Left renal pelvis (tissue), 4 donors: Measurements from ENCODE around the gene ZNF284. TPM values are rescaled to one million over a fixed set of nuclear protein-coding genes. Genes with fewer than 3 reads are reported as not detected.
"Not testable (repeated sequence)": the region's sequence is repeated elsewhere in the genome, so short reads cannot be mapped to it uniquely, and the experiment has no call there.

Source experiments
- DNase-seq, 4 donors: peaks; one replicate each; pipeline ENCODE4 v3.0.0-alpha.2; 2013; ENCODE audit warnings: low read depth in 4 of 4, low spot score in 3 of 4
- polyA plus RNA-seq, 4 donors: library from polyadenylated mRNA; unstranded; fragments of 120-200 nt; gene quantifications; one replicate each; pipeline ENCODE4 v1.2.1, GENCODE V29; 2013; ENCODE audit not compliant: insufficient read length in 4 of 4

Gene ZNF284
- polyA plus RNA-seq, 4 donors: 3.7 to 5.8 (median 4.2) TPM

- no peak for DNase-seq
Measured at GRCh38 chr19:44109458-44109857, 37.5 kb downstream of the ZNF284 start.

- no peak for DNase-seq
Measured at GRCh38 chr19:44111910-44112463, 40.0 kb downstream of the ZNF284 start.

- DNase-seq: no peak
Measured at GRCh38 chr19:44112802-44113137, 40.8 kb downstream of the ZNF284 start.

GRCh38 chr19:44113138-44113783, 41.3 kb downstream of the ZNF284 start, which contains the start of gene ZNF225:
TSS of gene ZNF225 (plus strand) at chr19:44113399. CDS start at chr19:44115828, 2,429 bp downstream.
- peak; percentile 97 to 99 (median 98) for DNase-seq

GRCh38 chr19:44113784-44114390, 41.9 kb downstream of the ZNF284 start:
- no peak for DNase-seq

GRCh38 chr19:44121162-44121561, 49.2 kb downstream of the ZNF284 start:
- not testable (repeated sequence) for DNase-seq

- no peak for DNase-seq
Measured at GRCh38 chr19:44131955-44132354, 60.0 kb downstream of the ZNF284 start.

Other genes starting within 250 kb of the ZNF284 start
- 10 to 100 TPM; 11.4 to 21.8 (median 13.6) TPM for gene ZNF283, start 244.8 kb upstream of the ZNF284 start, polyA plus RNA-seq
- gene ZNF404, start 188.2 kb upstream of the ZNF284 start, polyA plus RNA-seq: 10 to 100 TPM; 10.5 to 14.2 (median 11.8) TPM
- gene ZNF45, start 136.9 kb upstream of the ZNF284 start, polyA plus RNA-seq: 10 to 100 TPM; 25.2 to 30.3 (median 27.8) TPM
- gene ZNF221, start 120.9 kb upstream of the ZNF284 start, polyA plus RNA-seq: 1 to 10 TPM; 5.4 to 7.9 (median 6.3) TPM
- 10 to 100 TPM; 10.7 to 17.2 (median 16.4) TPM for gene ZNF155, start 88.0 kb upstream of the ZNF284 start, polyA plus RNA-seq
- gene ZNF230, start 69.2 kb upstream of the ZNF284 start, polyA plus RNA-seq: 1 to 10 TPM; 5.9 to 7.8 (median 7.0) TPM
- 10 to 100 TPM in 1 of 4 donors, 1 to 10 TPM in 3; 9.2 to 10.4 (median 9.6) TPM for gene ZNF222, start 46.8 kb upstream of the ZNF284 start, polyA plus RNA-seq
- 10 to 100 TPM in 3 of 4 donors, 1 to 10 TPM in 1; 7.5 to 14.4 (median 13.6) TPM for gene ZNF223, start 20.1 kb upstream of the ZNF284 start, polyA plus RNA-seq
- gene ZNF224, start 22.2 kb downstream of the ZNF284 start, polyA plus RNA-seq: 10 to 100 TPM; 25.2 to 42.0 (median 31.1) TPM
- gene ZNF225, start 41.2 kb downstream of the ZNF284 start, polyA plus RNA-seq: 10 to 100 TPM in 2 of 4 donors, 1 to 10 TPM in 2; 9.5 to 11.3 (median 9.8) TPM
- 10 to 100 TPM; 13.2 to 19.9 (median 14.4) TPM for gene ZNF234, start 69.4 kb downstream of the ZNF284 start, polyA plus RNA-seq
- gene ZNF226, start 92.9 kb downstream of the ZNF284 start, polyA plus RNA-seq: 10 to 100 TPM; 23.5 to 29.9 (median 25.2) TPM
- gene ZNF227, start 140.4 kb downstream of the ZNF284 start, polyA plus RNA-seq: 10 to 100 TPM; 24.1 to 31.2 (median 28.0) TPM
- 1 to 10 TPM; 2.5 to 7.8 (median 6.6) TPM for gene ZNF233, start 187.7 kb downstream of the ZNF284 start, polyA plus RNA-seq
- 10 to 100 TPM in 3 of 4 donors, 1 to 10 TPM in 1; 7.6 to 13.1 (median 11.8) TPM for gene ZNF235, start 232.9 kb downstream of the ZNF284 start, polyA plus RNA-seq